ENCODE measurements around the gene INTS12.

DNA sequence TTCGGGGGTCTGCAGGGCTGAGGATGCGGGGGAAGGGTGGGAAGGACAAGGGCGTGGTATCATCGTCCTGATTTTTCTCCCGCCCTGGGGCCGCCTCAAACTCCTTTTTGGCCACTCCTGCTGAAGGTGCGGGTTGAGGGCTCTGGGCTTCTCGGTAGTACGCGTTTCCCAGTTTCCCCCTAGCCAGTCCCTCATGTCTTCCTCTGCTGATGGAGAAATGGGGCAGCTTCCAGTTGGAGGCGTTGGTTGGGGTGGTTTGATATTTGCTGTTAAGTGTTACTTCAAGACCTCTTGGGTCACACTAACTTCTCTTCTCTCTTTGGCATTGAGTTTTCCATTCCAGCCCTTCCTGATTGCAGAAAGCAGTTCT lies 577 bp upstream of the INTS12 start:
- TF ChIP-seq CTCF (IDR thresholded peaks at IDR 0.05) = no peak
- TF ChIP-seq POLR2A (IDR thresholded peaks at IDR 0.05) = no peak

All from esophagus squamous epithelium (tissue), 4 donors.